NCI-H526 treated with DMSO at 0.1 percent for 48 hours (cell line): Measurements from ENCODE around the gene ATP5ME.

Experiments
- DNase-seq: peaks from one replicate; lab custom pipeline; 2025; lab: John Stamatoyannopoulos, UW

ATP5ME gene

DNA sequence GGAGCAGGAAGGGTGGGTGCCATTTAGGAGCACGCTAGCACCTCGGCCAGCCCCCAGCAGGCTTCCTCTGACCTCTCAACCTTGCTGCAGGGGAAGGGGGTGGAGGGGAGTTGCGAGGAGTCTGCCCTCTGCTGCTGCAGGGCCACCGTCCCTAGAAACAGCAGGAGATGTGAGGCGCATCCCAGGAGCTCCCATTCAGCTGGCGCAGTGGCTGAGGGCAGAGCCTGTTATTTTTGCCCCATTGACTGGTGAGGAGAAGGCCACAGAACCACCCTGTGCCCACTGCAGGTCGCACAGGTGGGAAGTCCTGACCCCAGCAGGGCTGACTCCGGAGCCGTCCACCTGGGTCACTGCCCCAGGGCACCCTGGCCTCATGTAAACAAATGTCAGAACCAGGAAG lies 40.7 kb downstream of the ATP5ME start:
- no peak for DNase-seq

DNA sequence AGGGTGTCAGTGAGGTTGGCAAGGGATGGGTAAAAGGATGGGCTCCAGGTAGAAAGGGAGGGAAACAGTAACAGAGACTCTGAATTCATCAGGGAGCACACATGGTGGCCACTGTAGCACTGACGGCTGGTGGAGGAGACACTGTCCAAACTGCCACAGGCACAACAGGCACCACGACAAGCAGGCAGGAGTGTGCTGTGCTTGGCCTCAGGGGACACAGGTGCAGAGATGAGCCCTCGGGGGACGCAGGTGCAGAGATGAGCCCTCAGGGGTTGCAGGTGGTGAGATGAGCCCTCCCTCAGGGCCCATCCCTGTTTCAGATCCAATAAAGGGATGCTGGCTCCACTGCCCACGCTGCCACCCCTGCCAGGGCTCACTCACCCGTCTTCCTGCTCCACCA lies 41.1 kb downstream of the ATP5ME start:
- no peak for DNase-seq

DNA sequence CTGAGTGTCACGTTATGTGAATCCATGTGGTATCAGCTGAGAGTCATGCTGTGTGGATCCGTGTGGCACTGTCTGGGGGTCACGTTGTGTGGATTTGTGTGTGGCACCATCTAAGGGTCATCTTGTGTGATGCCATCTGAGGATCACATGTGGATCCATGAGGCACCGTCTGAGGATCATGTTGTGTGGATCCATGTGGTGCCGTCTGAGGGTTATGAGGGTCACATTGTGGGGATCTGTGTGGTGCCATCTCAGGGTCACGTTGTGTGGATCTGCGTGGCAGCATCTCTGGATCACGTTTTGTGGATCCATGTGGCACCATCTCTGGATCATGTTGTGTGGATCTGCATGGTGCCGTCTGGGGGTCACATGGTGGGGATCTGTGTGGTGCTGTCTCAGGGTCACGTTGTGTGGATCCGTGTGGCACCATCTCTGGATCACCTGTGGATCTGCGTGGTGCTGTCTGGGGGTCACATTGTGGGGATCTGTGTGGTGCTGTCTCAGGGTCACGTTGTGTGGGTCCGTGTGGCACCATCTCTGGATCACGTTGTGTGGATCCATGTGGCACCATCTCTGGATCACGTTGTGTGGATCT lies 41.8 kb downstream of the ATP5ME start:
- DNase-seq = no peak

DNA sequence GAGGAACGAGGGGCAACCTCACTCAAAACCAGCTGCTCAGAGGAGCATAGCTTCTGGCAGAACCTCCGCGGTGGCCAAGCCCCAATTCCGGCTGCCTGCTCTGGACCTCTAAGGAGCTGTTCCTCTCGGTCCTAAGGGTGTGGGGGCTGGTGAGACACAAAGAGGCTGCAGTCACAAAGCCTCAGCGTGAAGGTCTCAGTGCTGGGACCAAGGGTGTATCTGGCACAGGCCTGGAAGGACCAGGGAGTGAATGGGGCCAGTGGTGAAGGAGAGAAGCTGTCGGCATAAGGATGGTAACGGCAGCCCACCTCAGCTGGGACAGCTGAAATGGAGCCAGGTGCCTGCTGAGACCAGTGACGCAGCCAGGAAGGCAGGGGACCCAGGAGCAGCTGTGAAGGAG lies 43.4 kb downstream of the ATP5ME start:
- DNase-seq = no peak

DNA sequence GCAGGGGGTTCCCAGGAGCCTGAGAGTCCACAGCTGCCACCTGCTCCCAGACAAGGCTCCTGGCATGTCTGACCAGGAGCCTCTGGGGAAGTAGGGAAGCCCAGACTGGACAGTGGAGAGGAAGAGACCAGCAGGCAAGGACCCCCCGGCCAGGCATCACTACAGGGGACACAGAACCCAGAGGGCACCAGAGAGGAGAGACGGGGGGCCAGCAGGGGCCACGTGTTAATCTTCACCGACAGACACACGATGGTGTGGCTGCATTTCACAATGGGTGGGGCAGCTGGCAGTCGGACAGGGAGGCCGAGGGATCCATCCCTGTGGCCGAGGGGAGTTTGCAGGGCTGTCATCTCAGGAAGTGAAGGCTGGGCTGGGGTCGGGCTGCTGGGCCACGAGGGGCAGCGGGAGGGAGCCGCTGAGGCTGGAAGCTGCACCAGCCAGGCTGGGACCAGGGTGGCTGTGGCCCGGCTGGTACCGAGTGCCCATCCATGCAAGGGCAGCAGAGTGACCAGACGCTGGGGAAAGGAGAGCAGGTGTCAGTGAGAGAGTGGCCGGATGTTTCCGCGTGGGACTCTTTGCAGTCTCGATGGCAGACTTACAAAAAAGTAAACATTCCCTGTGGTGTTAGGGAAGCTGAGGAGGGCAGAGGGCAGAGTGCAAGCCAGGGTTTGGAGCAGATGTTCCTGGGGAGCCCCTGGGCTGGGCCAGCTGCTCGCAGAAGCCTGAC lies 44.0 kb downstream of the ATP5ME start:
- no peak for DNase-seq

DNA sequence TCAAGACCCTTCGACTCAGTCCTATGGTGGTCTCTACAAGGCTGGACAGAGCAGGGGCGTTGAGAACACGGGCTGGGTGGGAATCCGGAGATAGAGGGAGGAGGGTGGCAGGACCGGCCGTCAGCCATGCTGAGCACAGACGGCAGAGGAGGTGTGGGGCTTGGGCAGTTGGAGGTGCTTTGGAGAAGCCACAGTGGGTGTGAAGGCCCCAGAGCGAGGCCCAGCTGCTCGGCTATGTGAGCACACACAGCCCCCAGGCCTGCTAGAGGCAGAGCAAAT lies 44.5 kb downstream of the ATP5ME start:
- no peak for DNase-seq

DNA sequence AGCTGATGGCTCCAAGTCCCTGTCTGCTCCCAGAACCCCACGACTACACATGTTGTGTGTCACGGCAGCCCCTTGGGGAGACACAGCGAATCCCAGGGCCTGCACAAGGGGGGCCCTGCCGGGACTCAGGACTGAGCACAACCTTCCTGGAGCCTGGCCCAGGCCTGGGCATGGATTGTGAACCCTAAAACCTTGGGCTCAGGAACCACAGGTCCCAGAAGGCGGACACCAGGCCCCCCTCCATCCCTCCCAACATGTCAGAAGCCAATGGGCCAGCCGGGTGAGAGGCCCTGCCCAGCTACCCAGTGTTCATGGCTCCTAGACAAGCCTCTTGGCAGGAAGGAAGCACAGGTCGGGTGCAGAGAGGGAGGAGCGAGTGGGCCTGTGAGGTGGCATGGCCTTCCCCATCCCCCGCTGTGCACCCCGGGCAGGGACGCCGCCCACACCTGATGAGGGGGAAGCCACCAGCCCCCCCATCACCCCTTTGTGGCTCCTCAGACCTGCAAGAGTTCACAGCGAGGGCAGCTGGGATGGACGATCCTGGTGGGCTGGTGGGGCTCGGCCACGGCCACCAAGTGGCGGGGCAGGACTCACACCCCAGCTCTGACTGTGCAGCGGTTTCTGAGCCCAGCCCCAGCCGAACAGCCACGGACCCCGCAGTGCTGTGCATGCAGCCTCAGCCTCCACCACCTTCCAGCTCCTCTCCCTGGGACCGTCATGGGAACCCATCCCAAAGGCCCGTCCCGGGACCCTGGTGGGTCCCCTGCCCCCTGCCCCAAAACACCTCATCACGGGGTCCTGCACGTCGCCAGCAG lies 45.0 kb downstream of the ATP5ME start:
- DNase-seq = no peak

DNA sequence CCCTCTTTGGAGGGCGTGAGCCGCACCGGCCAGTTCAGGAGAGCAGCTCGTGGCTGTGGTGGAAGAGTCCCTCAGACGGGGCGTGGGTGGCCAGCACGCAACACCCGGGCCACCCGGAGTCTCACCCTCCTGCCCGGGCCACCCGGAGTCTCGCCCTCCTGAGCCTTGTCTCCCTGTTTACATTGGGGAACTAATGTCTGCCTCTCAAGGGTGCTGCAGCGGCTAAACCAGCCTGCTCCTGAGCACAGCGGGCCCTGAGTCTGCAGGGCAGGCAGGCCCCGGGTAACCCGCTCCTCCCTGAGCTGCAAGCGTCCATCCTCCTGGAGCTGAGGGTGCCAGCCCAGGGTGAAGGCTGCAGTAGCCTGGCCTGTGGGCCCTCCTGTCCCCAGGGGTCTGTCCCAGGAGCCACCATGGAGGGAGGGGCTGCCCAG lies 45.8 kb downstream of the ATP5ME start:
- DNase-seq = no peak

DNA sequence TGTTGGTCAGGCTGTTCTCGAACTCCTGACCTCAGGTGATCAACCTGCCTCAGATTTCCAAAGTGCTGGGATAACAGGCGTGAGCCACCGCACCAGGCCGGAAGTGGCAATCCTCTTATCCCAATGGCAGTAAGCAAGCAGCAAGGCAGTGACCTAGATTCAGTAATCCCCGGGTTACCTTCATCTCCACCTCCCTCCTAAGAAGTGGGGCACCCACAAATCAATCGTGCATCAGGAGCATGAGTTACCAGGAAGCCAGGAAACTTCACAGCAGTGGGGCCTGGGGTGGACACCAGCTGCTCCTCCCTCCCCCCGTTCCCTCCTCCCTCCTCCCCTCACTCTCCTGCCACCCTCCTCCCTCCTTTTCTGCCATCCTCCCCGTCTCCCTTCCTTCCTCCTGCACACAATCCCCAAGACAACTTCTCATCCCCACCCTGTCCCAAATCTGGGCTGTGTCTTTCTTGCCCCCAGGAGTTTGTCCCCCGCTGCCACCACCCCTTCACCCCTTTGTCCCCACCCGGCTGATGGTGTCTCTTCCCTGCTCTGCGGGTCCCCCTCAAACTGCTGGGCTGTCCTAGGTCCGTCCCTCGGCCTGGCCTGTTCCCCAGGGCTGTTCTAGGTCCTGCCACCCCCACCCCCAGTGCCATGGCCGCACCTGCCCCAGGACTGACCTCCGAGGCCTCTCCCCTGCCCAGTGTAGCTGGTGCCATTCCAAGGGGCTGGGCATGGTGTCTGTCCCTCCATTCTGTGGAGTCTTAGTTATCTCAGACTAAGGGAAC lies 46.5 kb downstream of the ATP5ME start:
- DNase-seq = no peak

DNA sequence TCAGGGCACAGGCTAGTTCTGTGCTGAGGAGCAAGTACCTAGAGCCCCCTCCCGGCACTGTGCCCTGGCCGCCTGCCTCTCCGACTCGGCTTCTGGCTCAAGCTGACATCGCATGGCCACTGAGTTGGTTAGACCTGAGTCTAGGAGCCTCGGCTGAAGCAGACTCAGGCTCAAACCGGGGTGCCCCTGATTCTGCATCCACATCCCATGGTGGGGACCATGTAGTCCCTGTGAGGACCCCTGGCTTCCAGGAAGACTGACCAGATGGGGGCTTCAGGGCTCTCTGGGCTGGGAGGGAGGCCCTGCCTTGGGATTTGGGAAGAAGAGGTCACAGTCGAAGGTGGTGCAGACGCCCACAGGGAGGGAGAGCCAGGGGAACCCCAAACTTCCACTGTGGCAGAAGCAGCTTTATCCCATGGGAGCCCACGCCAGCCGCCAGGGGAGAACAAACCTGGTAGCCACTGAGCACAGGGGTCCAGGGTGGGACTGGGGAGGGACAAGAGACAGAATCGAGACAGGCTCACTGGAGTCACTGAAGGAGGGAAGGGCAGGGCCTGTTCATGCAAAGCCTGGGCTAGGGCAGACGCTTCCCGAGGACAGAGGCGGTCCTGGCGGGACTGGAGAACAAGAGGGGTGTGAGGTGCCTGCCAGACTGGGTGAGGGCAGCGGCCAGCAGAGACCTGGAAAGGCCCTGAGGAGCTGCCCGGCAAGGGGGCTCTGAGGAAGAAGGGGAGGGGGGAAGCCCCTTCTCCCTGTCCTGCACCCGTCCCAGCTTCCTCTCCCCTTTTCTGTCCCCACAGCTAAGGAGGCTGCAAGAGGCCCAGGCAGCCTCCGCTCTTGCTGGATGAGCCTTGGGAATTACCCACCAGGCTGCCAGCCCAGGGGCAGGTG lies 47.6 kb downstream of the ATP5ME start:
- no peak for DNase-seq

DNA sequence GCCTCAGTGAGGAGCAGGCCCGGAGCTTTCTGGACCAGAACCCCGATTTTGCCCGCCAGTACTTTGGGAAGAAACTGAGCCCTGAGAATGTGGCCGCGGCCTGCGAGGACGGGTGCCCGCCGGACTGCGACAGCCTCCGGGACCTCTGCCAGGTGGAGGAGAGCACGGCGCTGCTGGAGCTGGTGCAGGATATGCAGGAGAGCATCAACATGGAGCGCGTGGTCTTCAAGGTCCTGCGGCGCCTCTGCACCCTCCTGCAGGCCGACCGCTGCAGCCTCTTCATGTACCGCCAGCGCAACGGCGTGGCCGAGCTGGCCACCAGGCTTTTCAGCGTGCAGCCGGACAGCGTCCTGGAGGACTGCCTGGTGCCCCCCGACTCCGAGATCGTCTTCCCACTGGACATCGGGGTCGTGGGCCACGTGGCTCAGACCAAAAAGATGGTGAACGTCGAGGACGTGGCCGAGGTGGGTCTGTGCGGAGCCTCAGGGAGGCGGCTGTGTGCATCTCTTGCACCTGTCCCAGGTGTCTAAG lies 48.4 kb downstream of the ATP5ME start:
- no peak for DNase-seq

DNA sequence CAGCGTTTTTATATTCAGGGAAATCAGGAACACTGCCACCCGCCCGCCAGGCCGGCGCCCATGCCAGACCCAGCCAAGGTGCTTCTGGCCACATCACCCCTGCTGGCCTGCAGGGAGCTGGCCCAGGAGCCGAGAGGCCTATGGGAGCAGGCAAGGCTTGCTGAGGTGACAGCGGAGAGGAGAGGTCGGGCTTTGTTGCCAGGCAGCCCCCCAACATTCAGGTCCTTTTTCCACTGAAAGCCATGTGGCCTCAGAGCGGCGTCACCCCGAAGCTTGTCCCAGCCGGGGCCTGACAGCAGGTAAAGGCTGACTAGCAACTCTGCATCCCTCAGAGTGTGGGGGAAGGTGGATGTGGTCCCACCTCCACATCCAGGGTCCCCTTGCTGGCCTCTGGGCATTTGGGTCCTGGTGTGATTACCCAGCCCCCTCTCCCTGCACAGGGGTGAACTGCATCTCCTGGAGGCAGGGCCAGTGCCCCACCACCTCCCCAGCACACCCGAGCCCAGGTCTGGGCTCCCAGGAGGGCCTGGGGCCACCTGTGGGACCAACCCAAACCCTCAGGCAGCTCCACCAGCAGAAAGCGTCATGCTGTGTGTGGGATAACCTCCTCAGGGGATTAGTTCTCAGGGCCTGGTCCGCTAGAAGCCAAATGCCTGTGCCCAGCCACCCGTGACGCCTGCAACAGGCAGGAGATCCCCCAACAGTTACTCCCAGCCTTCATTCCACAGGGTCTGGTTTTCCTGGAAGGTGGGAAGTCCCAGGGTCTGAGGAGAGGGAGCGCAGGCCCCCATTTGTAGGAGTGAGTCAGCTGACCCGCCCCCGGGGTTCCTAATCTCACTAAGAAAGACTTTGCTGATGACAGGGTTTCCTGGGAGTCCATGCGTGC lies 49.1 kb downstream of the ATP5ME start, which contains the start of gene PDE6B:
Gene PDE6B, plus strand, starts transcription at position 869 of the 886 bp plus-strand sequence. CDS start 54 bp downstream, outside the sequence.
- DNase-seq = no peak

DNA sequence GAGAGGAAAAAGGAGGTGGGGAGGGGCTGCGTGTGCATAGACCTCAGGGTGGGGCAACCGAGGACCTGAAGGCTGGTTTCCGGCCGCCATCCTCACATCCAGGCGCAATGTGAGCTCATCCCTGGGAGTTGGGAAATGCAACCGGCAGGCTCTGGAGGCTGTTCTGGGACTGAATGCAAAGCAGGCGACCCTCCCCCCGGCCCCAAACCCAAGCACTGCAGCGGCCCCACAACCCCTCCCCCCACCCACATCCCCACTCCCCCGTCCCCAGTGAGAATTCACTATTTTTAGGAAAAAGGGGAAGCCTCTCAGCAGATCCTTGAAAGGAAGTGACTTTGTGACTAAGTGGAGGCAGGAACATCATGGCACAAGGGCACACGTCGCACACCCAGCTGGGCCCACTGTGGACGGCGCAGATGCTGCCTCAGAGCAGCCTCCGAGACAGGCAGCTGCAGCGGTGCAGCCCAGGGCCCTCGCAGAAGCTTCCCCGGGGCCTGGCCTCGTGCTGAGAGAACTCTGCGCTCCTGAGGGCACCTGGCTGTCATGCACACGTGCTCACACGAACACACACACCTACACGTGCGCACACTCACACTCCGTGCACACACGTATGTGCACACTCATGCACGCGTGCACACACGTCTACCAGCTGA lies 50.0 kb downstream of the ATP5ME start:
- no peak for DNase-seq

DNA sequence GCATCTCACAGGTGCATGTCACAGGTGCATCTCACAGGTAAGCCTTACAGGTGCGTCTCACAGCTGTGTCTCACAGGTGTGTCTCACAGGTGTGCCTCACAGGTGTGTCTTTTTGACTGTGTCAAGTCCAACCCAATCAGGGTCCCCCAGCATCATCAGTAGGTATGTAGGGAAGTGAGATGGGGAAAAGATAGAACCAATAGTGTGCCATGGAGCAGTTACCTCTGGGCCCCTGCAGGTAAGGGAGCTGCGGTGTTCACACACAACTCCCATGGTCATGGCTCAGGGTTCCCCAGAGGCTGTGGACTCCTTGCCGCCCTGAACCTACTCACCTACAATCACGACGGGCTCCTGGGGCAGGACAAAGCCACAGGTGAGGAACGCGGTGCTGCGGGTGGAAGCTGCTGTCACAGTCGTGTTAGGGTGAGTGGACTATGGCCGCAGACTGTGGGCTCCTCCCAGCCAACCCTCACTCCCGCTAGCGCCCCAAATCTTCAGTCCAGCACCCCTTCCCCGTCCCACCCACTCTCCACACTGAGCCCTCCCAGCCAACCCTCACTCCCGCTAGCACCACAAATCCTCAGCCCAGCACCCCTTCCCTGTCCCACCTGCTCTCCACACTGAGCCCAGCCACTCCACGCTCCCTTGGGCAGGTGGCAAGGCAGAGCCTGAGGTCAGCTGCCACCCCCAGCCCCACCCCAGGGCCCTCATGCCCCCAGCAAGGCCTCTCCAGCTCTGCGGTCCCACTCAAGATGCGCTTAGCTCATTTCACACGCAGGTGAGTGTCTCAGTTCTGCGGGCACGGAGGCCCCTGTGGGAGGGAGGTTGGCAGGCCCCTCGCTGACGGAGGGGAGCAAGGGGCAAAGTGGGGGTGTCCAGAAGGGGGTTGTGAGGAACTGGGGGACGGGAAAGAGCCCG lies 50.8 kb downstream of the ATP5ME start:
- no peak for DNase-seq
